Fibroblast of lung (primary cell): ENCODE measurements around the gene MGAT4C.

Source experiments
- EZH2 ChIP-seq: IDR thresholded peaks from 2 replicates; pipeline ENCODE4 v1.5.1; 2012; ENCODE audit warnings: low read length, control low read depth, mild to moderate bottlenecking; ENCODE audit errors: missing control alignments
- TF ChIP-seq, protein P1 (sequence below), 2 donors: IDR thresholded peaks in 1 of 2; conservative IDR thresholded peaks in 1 of 2; 1 replicate in 1 of 2; 2 replicates in 1 of 2; pipeline ENCODE4 v1.5.1; 2011 to 2012; ENCODE audit warnings: low read length in 2 of 2, control low read depth in 1 of 2, inconsistent platforms in 1 of 2, low read depth in 1 of 2, mild to moderate bottlenecking in 1 of 2

GRCh38 chr12:85998074-85998473, 258.1 kb downstream of the MGAT4C start:
- TF ChIP-seq, protein P1, sequence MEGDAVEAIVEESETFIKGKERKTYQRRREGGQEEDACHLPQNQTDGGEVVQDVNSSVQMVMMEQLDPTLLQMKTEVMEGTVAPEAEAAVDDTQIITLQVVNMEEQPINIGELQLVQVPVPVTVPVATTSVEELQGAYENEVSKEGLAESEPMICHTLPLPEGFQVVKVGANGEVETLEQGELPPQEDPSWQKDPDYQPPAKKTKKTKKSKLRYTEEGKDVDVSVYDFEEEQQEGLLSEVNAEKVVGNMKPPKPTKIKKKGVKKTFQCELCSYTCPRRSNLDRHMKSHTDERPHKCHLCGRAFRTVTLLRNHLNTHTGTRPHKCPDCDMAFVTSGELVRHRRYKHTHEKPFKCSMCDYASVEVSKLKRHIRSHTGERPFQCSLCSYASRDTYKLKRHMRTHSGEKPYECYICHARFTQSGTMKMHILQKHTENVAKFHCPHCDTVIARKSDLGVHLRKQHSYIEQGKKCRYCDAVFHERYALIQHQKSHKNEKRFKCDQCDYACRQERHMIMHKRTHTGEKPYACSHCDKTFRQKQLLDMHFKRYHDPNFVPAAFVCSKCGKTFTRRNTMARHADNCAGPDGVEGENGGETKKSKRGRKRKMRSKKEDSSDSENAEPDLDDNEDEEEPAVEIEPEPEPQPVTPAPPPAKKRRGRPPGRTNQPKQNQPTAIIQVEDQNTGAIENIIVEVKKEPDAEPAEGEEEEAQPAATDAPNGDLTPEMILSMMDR (conservative IDR thresholded peaks at IDR 0.05 in 1 of 2, IDR thresholded peaks at IDR 0.05 in 1 of 2; ENCODE audit: low read depth in 1 of 2, low read length in 2 of 2), result no peak
- no peak for TF ChIP-seq EZH2
